Psoas muscle (tissue), 8 donors: ENCODE data around the gene ARMC12. TPM values are rescaled to one million over a fixed set of nuclear protein-coding genes. Genes with fewer than 3 reads are reported as not detected.

Experiments
- ATAC-seq, 4 donors: fragments of 200-7000 bp; cut with Tn5 transposase; one replicate each; pipeline ENCODE4 v1.9.1; 2020; ENCODE audit warnings: moderate library complexity in 3 of 4, mild to moderate bottlenecking in 2 of 4
- DNase-seq, 2 donors: peaks; one replicate each; pipeline ENCODE4 v3.0.0-alpha.2; 2020
- H3K27ac ChIP-seq: fragments of 200-600 bp; one replicate; pipeline ENCODE4 v1.8.0; 2022
- H3K27me3 ChIP-seq, 3 donors: fragments of 200-600 bp in 1 of 3; one replicate each; pipeline versions ENCODE4 v1.6.1 to v1.8.0; 2013 to 2022; ENCODE audit warnings: low read length in 2 of 3, mild to moderate bottlenecking in 2 of 3, moderate library complexity in 1 of 3; ENCODE audit not compliant: insufficient read depth in 3 of 3
- H3K36me3 ChIP-seq, 2 donors: fragments of 200-600 bp in 1 of 2; one replicate each; pipeline versions ENCODE4 v1.6.1 to v1.8.0; 2013 to 2022; ENCODE audit warnings: low read depth in 1 of 2, mild to moderate bottlenecking in 1 of 2, moderate library complexity in 1 of 2; ENCODE audit not compliant: insufficient read depth in 1 of 2
- H3K4me1 ChIP-seq: fragments of 200-600 bp; one replicate; pipeline ENCODE4 v1.8.0; 2022
- H3K4me3 ChIP-seq: fragments of 200-600 bp; one replicate; pipeline ENCODE4 v1.8.0; 2022; ENCODE audit warnings: mild to moderate bottlenecking
- H3K9me3 ChIP-seq: fragments of 200-600 bp; one replicate; pipeline ENCODE4 v1.8.0; 2022
- CTCF ChIP-seq: fragments of 200-600 bp; IDR thresholded peaks from one replicate; pipeline ENCODE4 v1.8.0; 2022; ENCODE audit warnings: antibody characterized with exemption
- WGBS, 3 donors: extraction: QIAGEN DNeasy Blood & Tissue Kit; methylation state at CpG; one replicate each; pipeline versions ENCODE4 v1.1.6 to v1.1.7; 2013; 5-methylcytosine and 5-hydroxymethylcytosine counted together
- intact Hi-C, 2 donors: fragments of 100-400 bp; cut with DNase I; formaldehyde crosslinking; loops; one replicate each; pipeline versions ENCODE4 v1.11.0 to v1.14.2; 2022
- polyA plus RNA-seq, 3 donors: library from polyadenylated mRNA; stranded (reverse); fragments of 200-250 nt; gene quantifications; one replicate each; pipeline ENCODE4 v1.2.3, GENCODE V29; 2013
- total RNA-seq, 4 donors: library from RNA; stranded (reverse); fragmentation: NEBNext Ultra II Directional in 2 of 4; extraction: Animal tissue kit (Norgen Biotek cat#: 25700) in 2 of 4; gene quantifications; one replicate each; pipeline versions ENCODE4 v1.2.1 to v1.2.4, GENCODE V29; 2021 to 2023
- donor health status: healthy with polysubstance abuse.
- donor health status: DM: no; HTN: no; CAD: no; lungs with moderate emphysema.
- donor health status: Bipolar disorder and iron deficiency.
- donor health status: healthy.
- donor health status: DM: yes; HTN: yes; CAD: no.
- donor health status: DM: no; HTN: no; CAD: no.
- donor health status: DM: no; HTN: no; CAD: no.
- donor health status: DM: yes; HTN: yes; CAD: no.

The ARMC12 gene
- total and polyA plus RNA-seq, 7 donors, result 0.25 to 15.5 (median 0.58) TPM; not detected in 2

GRCh38 chr6:35725081-35725708, 11.6 kb upstream of the ARMC12 start:
- peaks cover 69% of the 10 kb centered on the region for H3K4me1 ChIP-seq
- WGBS, 3 donors, result 52 to 64% (median 59%) methylated on average over 5 of the region's 5 CpGs

GRCh38 chr6:35725721-35726438, 11.0 kb upstream of the ARMC12 start:
- Histone ChIP-seq H3K4me3 (peak overlapping the region; percentile 37), H3K27me3 (no peaks in the 10 kb centered on the region), H3K36me3 (no peaks in the 10 kb centered on the region), H3K9me3 (no peaks in the 10 kb centered on the region), H3K27ac (peak overlapping the region; percentile 99), H3K4me1 (peaks cover 69% of the 10 kb centered on the region)
- TF ChIP-seq CTCF, result no peak
- ATAC-seq (peak; percentile 16 to 50 (median 44)), DNase-seq (peak; percentile 71 to 93)
- WGBS, 3 donors, result 21 to 34% (median 25%) methylated on average over 11 of the region's 11 CpGs
- intact Hi-C loops, result loop anchor here (1.0 to 5.0 kb wide), 3 partner anchors 35 to 124 kb away; partner anchors contain the start of gene FKBP5 (in 1 of the 2)

More at GRCh38 chr6:35725081-35725708, 11.6 kb upstream of the ARMC12 start:
- no peaks in the 10 kb centered on the region for H3K9me3 ChIP-seq
- peak overlapping the region; percentile 99 for H3K27ac ChIP-seq
- intact Hi-C loops, result loop anchor here in 1 of 2 donors (1.0 to 5.0 kb wide), 2 partner anchors 34 to 123 kb away; no protein-coding TSS in a partner anchor
- peak overlapping the region; percentile 37 for H3K4me3 ChIP-seq
- H3K36me3 ChIP-seq, result no peaks in the 10 kb centered on the region
- no peak for ATAC-seq
- H3K27me3 ChIP-seq, result no peaks in the 10 kb centered on the region
- DNase-seq, result peak in 1 of 2 donors; percentile 76
- no peak for TF ChIP-seq CTCF

GRCh38 chr6:35727231-35727934, 9.4 kb upstream of the ARMC12 start:
- intact Hi-C loops, result loop anchor here (2.0 to 5.0 kb wide), 2 partner anchors 39 to 125 kb away; partner anchors contain the start of gene FKBP5 (in 1 of the 2)
- Histone ChIP-seq H3K4me3 (peak overlapping the region; percentile 75), H3K9me3 (no peaks in the 10 kb centered on the region), H3K27me3 (no peaks in the 10 kb centered on the region), H3K27ac (peak overlapping the region; percentile 99), H3K36me3 (no peaks in the 10 kb centered on the region), H3K4me1 (peaks cover 70% of the 10 kb centered on the region)
- WGBS, 3 donors, result 1 to 2% (median 2%) methylated on average over 27 to 29 of the region's 29 CpGs
- peak; percentile 94 to 98 for DNase-seq
- peak; percentile 34 to 55 (median 39) for ATAC-seq
- no peak for TF ChIP-seq CTCF

GRCh38 chr6:35727935-35728682, 8.7 kb upstream of the ARMC12 start:
- H3K4me1 ChIP-seq, result peaks cover 73% of the 10 kb centered on the region
- intact Hi-C loops, result loop anchor here (2.0 to 5.0 kb wide), 2 partner anchors 39 to 126 kb away; partner anchors contain the start of gene FKBP5 (in 1 of the 2)
- peak overlapping the region; percentile 99 for H3K27ac ChIP-seq
- peak overlapping the region; percentile 75 for H3K4me3 ChIP-seq
- H3K36me3 ChIP-seq, result no peaks in the 10 kb centered on the region
- no peaks in the 10 kb centered on the region for H3K9me3 ChIP-seq
- 1 to 2% (median 1%) methylated on average over 38 to 57 of the region's 57 CpGs for WGBS, 3 donors
- peak; percentile 49 to 75 (median 60) for ATAC-seq
- H3K27me3 ChIP-seq, result no peaks in the 10 kb centered on the region
- no peak for TF ChIP-seq CTCF
- DNase-seq, result peak; percentile 96 to 98
